CD4-positive, alpha-beta T cell (primary cell): Measurements from ENCODE around the gene FUT7. TPM values are rescaled to one million over a fixed set of nuclear protein-coding genes. Genes with fewer than 3 reads are reported as not detected.

Experiments used
- ATAC-seq: fragments of 200-7000 bp; cut with Tn5 transposase; one replicate; pipeline ENCODE4 v1.10.0; 2022; ENCODE audit warnings: mild to moderate bottlenecking; ENCODE audit not compliant: poor library complexity
- CTCF ChIA-PET: fragments of 350-600 bp; sonication (Branson Sonifier 250); formaldehyde crosslinking; loops from one replicate; lab custom pipeline; 2021; ENCODE audit warnings: antibody characterized with exemption, inconsistent platforms; lab: Charles Lee
- POLR2A ChIA-PET: fragments of 350-600 bp; sonication (Branson Sonifier 250); formaldehyde crosslinking; loops from one replicate; lab custom pipeline; 2021; ENCODE audit warnings: antibody characterized with exemption, inconsistent platforms; lab: Charles Lee
- DNase-seq, 14 experiments: peaks; one replicate each; pipeline ENCODE4 v3.0.0-alpha.2; 2013 to 2020; ENCODE audit warnings: mixed read lengths in 2 of 14
- H3K27ac ChIP-seq, 2 donors: one replicate each; pipeline versions ENCODE4 v1.5.1 to v1.7.0; 2013; ENCODE audit warnings: low read length in 2 of 2, low read depth in 1 of 2, mild to moderate bottlenecking in 1 of 2
- H3K27me3 ChIP-seq, 2 experiments: 1 replicate in 1 of 2; 2 replicates in 1 of 2; pipeline versions ENCODE4 v1.6.1 to v1.7.0; 2013; ENCODE audit warnings: low read length in 2 of 2, control low read depth in 1 of 2, mild to moderate bottlenecking in 1 of 2, moderate library complexity in 1 of 2; ENCODE audit not compliant: insufficient read depth in 2 of 2, control insufficient read depth in 1 of 2
- H3K36me3 ChIP-seq: one replicate; pipeline ENCODE4 v1.6.1; 2013; ENCODE audit warnings: low read length, control low read depth; ENCODE audit not compliant: insufficient read depth
- H3K4me1 ChIP-seq: one replicate; pipeline ENCODE4 v1.6.1; 2013; ENCODE audit warnings: low read length, control low read depth; ENCODE audit not compliant: insufficient read depth
- H3K4me3 ChIP-seq: one replicate; pipeline ENCODE4 v1.5.1; 2013; ENCODE audit warnings: mild to moderate bottlenecking, low read length, moderate library complexity
- H3K9me3 ChIP-seq, 2 experiments: 1 replicate in 1 of 2; 2 replicates in 1 of 2; pipeline versions ENCODE4 v1.6.1 to v1.7.0; 2013; ENCODE audit warnings: low read length in 2 of 2, mild to moderate bottlenecking in 2 of 2, control low read depth in 1 of 2, moderate library complexity in 1 of 2; ENCODE audit not compliant: control insufficient read depth in 1 of 2, insufficient read depth in 1 of 2
- H3K27ac Mint-ChIP-seq: one replicate; pipeline ENCODE4 v1.8.0; 2020; ENCODE audit warnings: mixed read lengths
- H3K27me3 Mint-ChIP-seq: one replicate; pipeline ENCODE4 v1.8.0; 2021; ENCODE audit warnings: mixed read lengths
- H3K36me3 Mint-ChIP-seq: one replicate; pipeline ENCODE4 v1.8.0; 2021; ENCODE audit warnings: low read depth, mixed read lengths
- H3K4me1 Mint-ChIP-seq: one replicate; pipeline ENCODE4 v1.8.0; 2021; ENCODE audit warnings: low read depth, mixed read lengths
- H3K4me3 Mint-ChIP-seq: one replicate; pipeline ENCODE4 v1.8.0; 2020; ENCODE audit warnings: mild to moderate bottlenecking, mixed read lengths
- H3K9me3 Mint-ChIP-seq: one replicate; pipeline ENCODE4 v1.8.0; 2020; ENCODE audit warnings: mixed read lengths
- intact Hi-C, 2 experiments: fragments of 100-400 bp; cut with DNase I in 1 of 2; cut with micrococcal nuclease in 1 of 2; formaldehyde crosslinking; loops; one replicate each; pipeline versions ENCODE4 v1.15.1 to v1.9.0; 2023 to 2025; cut with DNase I, micrococcal nuclease
- total RNA-seq, 174 experiments: library from RNA in 2 of 174; stranded (reverse) in 2 of 174; gene quantifications; one replicate each; pipeline ENCODE4 v1.2.3 and lab custom pipeline; 2021 to 2026
- TF ChIP-seq, protein P1 (sequence below): fragments of 200-600 bp; IDR thresholded peaks from one replicate; pipeline ENCODE4 v1.8.0; 2022; ENCODE audit warnings: antibody characterized with exemption, mild to moderate bottlenecking

The FUT7 gene
- total RNA-seq, 2 experiments from 2014 or later: 1.7 to 1.8 TPM

DNA sequence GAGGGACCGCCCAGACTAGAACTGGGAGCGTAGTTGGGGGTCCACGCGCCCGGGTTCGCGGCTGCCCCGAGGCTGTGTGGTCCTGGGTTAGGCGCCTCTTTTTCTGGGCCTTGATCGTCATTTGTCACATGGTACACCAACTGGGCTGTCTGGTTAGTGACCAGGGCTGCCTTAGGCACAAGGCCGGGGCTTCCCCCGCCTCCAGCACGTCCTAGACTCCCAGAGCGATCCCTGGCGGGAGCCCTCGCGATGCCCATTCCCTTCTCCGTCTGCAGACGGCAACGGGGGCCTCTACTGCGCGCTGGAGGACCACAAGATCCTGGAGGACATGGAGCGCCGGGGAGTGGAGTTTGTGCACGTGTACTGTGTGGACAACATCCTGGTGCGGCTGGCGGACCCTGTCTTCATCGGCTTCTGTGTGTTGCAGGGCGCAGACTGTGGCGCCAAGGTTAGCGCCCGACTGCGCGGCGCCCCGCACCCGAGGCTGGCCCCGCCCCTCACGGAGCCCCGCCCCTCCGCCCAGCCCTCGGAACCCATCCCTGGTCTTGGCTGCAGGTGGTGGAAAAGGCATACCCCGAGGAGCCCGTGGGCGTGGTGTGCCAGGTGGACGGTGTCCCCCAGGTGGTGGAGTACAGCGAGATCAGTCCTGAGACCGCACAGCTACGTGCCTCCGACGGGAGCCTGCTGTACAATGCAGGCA lies 47.0 kb upstream of the FUT7 start:
- Histone ChIP-seq H3K36me3 (peaks cover 10% of the 10 kb centered on the region), H3K27ac (no peak overlapping the region), H3K9me3 (no peaks in the 10 kb centered on the region), H3K4me1 (peaks cover 18% of the 10 kb centered on the region), H3K27me3 (no peaks in the 10 kb centered on the region), H3K4me3 (no peak overlapping the region)
- intact Hi-C loops: no loop called here
- TF ChIP-seq, protein P1, sequence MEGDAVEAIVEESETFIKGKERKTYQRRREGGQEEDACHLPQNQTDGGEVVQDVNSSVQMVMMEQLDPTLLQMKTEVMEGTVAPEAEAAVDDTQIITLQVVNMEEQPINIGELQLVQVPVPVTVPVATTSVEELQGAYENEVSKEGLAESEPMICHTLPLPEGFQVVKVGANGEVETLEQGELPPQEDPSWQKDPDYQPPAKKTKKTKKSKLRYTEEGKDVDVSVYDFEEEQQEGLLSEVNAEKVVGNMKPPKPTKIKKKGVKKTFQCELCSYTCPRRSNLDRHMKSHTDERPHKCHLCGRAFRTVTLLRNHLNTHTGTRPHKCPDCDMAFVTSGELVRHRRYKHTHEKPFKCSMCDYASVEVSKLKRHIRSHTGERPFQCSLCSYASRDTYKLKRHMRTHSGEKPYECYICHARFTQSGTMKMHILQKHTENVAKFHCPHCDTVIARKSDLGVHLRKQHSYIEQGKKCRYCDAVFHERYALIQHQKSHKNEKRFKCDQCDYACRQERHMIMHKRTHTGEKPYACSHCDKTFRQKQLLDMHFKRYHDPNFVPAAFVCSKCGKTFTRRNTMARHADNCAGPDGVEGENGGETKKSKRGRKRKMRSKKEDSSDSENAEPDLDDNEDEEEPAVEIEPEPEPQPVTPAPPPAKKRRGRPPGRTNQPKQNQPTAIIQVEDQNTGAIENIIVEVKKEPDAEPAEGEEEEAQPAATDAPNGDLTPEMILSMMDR: no peak
- no peaks in the 10 kb centered on the region for H3K27me3 Mint-ChIP-seq
- H3K36me3 Mint-ChIP-seq: peaks cover 4% of the 10 kb centered on the region
- peaks cover 3% of the 10 kb centered on the region for H3K4me1 Mint-ChIP-seq
- ATAC-seq: no peak
- ChIA-PET CTCF (interaction anchor here (1.2 kb wide), 1 partner anchor 11 kb away, joined by 3 read pairs; no protein-coding TSS in a partner anchor), POLR2A (interaction anchor here (1.1 to 2.7 kb wide), 2 partner anchors 8 to 11 kb away, joined by 4 to 24 read pairs; partner anchors contain the start of gene MAN1B1)
- peak overlapping the region; percentile 62 for H3K4me3 Mint-ChIP-seq
- no peaks in the 10 kb centered on the region for H3K9me3 Mint-ChIP-seq
- H3K27ac Mint-ChIP-seq: no peak overlapping the region
- DNase-seq: peak in 1 of 14 experiments; percentile 41

DNA sequence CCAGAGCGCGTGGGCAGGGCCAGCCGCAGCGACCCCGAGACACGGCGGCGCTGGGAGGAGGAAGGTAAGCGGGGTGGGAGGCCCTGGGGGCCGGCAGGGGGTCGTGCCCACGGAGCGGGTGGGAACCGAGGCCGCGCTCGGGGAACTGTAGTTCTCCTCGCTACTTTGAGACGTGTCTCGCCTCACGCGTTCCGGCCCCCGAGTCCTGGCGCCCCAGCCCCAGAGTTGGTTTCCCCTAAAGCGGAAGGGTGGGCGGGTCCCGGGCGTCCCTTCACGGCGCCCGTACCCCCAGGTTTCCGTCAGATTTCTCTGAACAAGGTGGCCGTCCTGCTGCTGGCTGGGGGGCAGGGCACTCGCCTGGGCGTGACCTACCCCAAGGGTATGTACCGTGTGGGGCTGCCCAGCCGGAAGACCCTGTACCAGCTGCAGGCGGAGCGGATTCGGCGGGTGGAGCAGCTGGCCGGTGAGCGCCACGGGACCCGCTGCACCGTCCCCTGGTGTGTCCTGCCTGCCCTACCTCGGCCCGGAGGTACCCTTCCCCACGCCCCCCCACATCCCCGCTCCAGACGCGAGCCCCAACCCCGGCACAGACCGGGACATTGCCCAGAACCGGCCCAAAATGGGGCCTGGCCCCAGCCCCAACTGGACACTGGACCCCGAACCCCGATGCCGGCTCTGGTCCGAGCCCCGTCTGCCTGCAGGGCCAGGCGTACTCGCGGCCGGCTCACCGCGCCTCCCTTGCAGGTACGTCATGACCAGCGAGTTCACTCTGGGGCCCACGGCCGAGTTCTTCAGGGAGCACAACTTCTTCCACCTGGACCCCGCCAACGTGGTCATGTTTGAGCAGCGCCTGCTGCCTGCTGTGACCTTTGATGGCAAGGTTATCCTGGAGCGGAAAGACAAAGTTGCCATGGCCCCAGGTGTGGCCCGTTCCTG lies 46.1 kb upstream of the FUT7 start:
- peak overlapping the region; percentile 64 for H3K4me3 ChIP-seq
- Mint-ChIP-seq H3K27ac (no peak overlapping the region), H3K4me1 (peaks cover 3% of the 10 kb centered on the region), H3K36me3 (peaks cover 4% of the 10 kb centered on the region), H3K27me3 (no peaks in the 10 kb centered on the region), H3K4me3 (peak overlapping the region; percentile 77), H3K9me3 (no peaks in the 10 kb centered on the region)
- no peak overlapping the region for H3K27ac ChIP-seq
- H3K27me3 ChIP-seq: no peaks in the 10 kb centered on the region
- H3K4me1 ChIP-seq: peaks cover 18% of the 10 kb centered on the region
- POLR2A ChIA-PET: interaction anchor here (1.1 to 2.7 kb wide), 5 partner anchors 8 to 287 kb away, joined by 3 to 24 read pairs (median 4); partner anchors contain the start of genes MAN1B1 and TMEM141
- intact Hi-C loops: no loop called here
- TF ChIP-seq, protein P1: no peak
- no peaks in the 10 kb centered on the region for H3K9me3 ChIP-seq
- CTCF ChIA-PET: interaction anchor here (0.9 to 1.6 kb wide), 4 partner anchors 9 to 49 kb away, joined by 4 to 7 read pairs (median 5); partner anchors contain the start of gene MAN1B1
- DNase-seq: peak in 8 of 14 experiments; percentile 17 to 67 (median 48)
- peaks cover 10% of the 10 kb centered on the region for H3K36me3 ChIP-seq
- peak; percentile 54 for ATAC-seq
